MCF 10A (cell line): ENCODE results near the gene KIAA2012. TPM values are rescaled to one million over a fixed set of nuclear protein-coding genes. Genes with fewer than 3 reads are reported as not detected.

Source experiments
- BruUV-seq: library from RNA; stranded (reverse); fragments of 400-500 nt; replicated peaks from 2 replicates; lab custom pipeline; 2021; lab: Mats Ljungman, UMichigan
- CTCF ChIA-PET: fragments of 300-600 bp; sonication (Branson Sonifier 250); formaldehyde crosslinking; extraction: SDS; loops from one replicate; lab custom pipeline; 2021; ENCODE audit warnings: antibody characterized with exemption, inconsistent platforms; lab: Yijun Ruan, JAX
- POLR2A ChIA-PET: fragments of 300-600, 350-650 bp; sonication (Branson Sonifier 250); formaldehyde crosslinking; extraction: SDS; loops from one replicate; lab custom pipeline; 2020; ENCODE audit warnings: antibody characterized with exemption, inconsistent platforms; lab: Yijun Ruan, JAX
- DNase-seq: peaks from one replicate; pipeline ENCODE4 v3.0.0-alpha.2; 2018; ENCODE audit not compliant: unreplicated experiment
- H3K27ac Mint-ChIP-seq: one replicate; pipeline ENCODE4 v1.8.0; 2022; ENCODE audit warnings: mild to moderate bottlenecking, low read depth, mixed read lengths; ENCODE audit not compliant: unreplicated experiment
- H3K27me3 Mint-ChIP-seq: one replicate; pipeline ENCODE4 v1.8.0; 2022; ENCODE audit warnings: mixed read lengths; ENCODE audit not compliant: insufficient read depth, unreplicated experiment
- H3K36me3 Mint-ChIP-seq: one replicate; pipeline ENCODE4 v1.8.0; 2022; ENCODE audit warnings: mild to moderate bottlenecking, moderate library complexity, mixed read lengths; ENCODE audit not compliant: insufficient read depth, unreplicated experiment
- H3K4me1 Mint-ChIP-seq: one replicate; pipeline ENCODE4 v1.8.0; 2022; ENCODE audit warnings: mixed read lengths; ENCODE audit not compliant: insufficient read depth, unreplicated experiment
- H3K4me3 Mint-ChIP-seq: one replicate; pipeline ENCODE4 v1.8.0; 2022; ENCODE audit warnings: mild to moderate bottlenecking, moderate library complexity, mixed read lengths; ENCODE audit not compliant: unreplicated experiment
- H3K9me3 Mint-ChIP-seq: one replicate; pipeline ENCODE4 v1.8.0; 2022; ENCODE audit warnings: mixed read lengths; ENCODE audit not compliant: unreplicated experiment
- CTCF ChIP-seq: fragments of 200-600 bp; IDR thresholded peaks from one replicate; pipeline ENCODE4 v1.8.0; 2022; ENCODE audit warnings: antibody characterized with exemption, mild to moderate bottlenecking; ENCODE audit not compliant: unreplicated experiment
- intact Hi-C: fragments of 100-400 bp; cut with micrococcal nuclease; formaldehyde crosslinking; loops from 2 replicates; pipeline ENCODE4 v1.14.1; 2022
- total RNA-seq: library from RNA; stranded (reverse); gene quantifications from 2 replicates; pipeline ENCODE4 v1.2.3, GENCODE V29; 2022

KIAA2012 gene
- total RNA-seq, 1 experiment from 2014 or later: not detected

DNA sequence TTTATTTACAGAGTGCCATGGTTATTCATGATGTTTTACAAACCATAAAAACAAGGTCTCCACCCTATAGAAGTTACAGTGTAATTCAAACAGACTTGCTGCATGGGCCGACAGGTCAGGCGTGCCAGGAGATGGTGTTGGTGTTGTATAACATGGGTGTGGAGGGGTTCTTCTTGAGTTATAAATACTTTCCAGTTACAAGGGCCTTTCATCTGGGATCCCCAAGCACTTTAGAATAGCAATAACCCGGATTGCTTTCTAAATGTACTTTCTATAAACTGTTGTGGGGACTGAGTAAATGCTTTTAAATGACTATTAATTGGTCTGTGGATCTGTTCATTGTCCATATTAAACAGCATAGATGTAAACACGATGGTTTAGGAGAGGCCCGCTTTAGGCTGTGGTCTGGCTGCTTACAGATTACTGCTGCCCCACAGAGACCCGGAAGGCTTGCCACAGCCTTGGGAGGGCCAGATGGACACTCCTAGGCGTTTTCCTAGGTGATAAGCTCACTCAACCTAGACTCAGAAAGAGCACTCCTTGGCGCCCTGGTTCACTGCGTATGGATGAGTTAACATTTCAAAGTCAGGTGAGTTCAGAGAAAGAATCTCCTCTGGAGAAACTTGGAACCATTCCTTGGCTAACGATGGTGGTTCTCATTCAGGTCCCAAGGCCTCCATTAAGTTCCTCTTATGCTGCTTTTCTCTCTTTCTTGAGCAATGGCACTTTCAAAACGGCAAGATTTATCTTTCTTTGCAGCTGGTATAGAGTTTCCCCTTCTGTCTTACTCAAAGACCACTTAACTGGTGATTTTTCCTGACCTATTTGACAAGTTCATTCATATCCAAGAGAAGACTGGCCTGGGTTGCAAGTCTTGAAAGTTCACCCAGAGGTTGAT is 3.6 kb upstream of the KIAA2012 start:
- Mint-ChIP-seq H3K9me3 (no peaks in the 10 kb centered on the region), H3K4me1 (no peaks in the 10 kb centered on the region), H3K27me3 (no peaks in the 10 kb centered on the region), H3K36me3 (no peaks in the 10 kb centered on the region), H3K4me3 (no peak overlapping the region), H3K27ac (no peak overlapping the region)
- ChIA-PET POLR2A (interaction anchor here (0.7 kb wide), 1 partner anchor 129 kb away, joined by 3 read pairs; no protein-coding TSS in a partner anchor), CTCF (interaction anchor here (0.7 kb wide), 1 partner anchor 209 kb away, joined by 3 read pairs; no protein-coding TSS in a partner anchor)
- intact Hi-C loops: no loop called here
- no peak for TF ChIP-seq CTCF
- no peak for DNase-seq
- no TSS peak for BruUV-seq

DNA sequence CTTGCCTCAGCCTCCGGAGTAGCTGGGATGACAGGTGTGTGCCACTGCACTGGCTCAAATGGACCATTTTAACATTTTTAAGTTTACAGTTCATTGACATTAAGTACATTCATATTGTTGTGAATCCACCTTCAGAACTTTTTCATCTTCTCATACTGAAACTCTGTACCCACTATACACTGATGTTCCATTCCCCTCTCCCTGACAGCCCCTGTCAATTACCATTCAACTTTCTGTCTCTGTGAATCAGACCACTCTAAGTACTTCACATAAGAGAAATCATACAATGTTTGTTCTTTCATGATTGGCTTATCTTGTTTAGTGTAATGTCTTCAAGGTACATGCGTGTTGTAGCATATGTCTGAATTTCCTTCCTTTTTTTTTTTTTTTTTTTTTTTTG is 1.9 kb upstream of the KIAA2012 start:
- no peaks in the 10 kb centered on the region for H3K36me3 Mint-ChIP-seq
- CTCF ChIA-PET: no interaction called here
- POLR2A ChIA-PET: no interaction called here

DNA sequence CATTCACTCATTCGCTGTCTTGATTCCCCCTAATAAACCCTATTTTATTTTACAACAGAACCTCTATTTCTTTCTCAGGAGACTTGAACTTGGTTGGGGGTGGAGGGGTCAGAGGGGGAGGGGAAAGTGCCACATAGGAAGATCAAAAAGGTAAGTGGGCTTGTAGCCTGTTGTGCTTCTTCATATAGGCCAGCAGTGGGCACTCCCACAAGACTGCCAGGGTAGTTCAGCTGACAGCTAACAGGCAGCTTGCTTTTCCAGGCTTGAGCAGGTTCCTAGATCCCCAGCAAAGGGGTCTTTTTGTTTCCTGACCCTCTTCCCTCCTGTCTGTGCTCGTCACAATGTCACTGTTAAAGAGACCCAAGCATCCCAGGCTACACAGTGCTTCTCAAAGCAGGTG is 829 bp upstream of the KIAA2012 start:
- Mint-ChIP-seq H3K4me1 (no peaks in the 10 kb centered on the region), H3K27me3 (no peaks in the 10 kb centered on the region), H3K4me3 (no peak overlapping the region), H3K27ac (no peak overlapping the region), H3K9me3 (no peaks in the 10 kb centered on the region), H3K36me3 (no peaks in the 10 kb centered on the region)
- no TSS peak for BruUV-seq
- ChIA-PET POLR2A (no interaction called here), CTCF (interaction anchor here (0.8 kb wide), 1 partner anchor 721 kb away, joined by 3 read pairs; no protein-coding TSS in a partner anchor)
- intact Hi-C loops: no loop called here
- no peak for DNase-seq
- TF ChIP-seq CTCF: no peak

More for the DNA sequence above, 1.9 kb upstream of the KIAA2012 start:
- no peak overlapping the region for H3K4me3 Mint-ChIP-seq
- no peak for DNase-seq
- H3K9me3 Mint-ChIP-seq: no peaks in the 10 kb centered on the region
- H3K4me1 Mint-ChIP-seq: no peaks in the 10 kb centered on the region
- no peaks in the 10 kb centered on the region for H3K27me3 Mint-ChIP-seq
- TF ChIP-seq CTCF: no peak
- intact Hi-C loops: no loop called here
- BruUV-seq: no TSS peak
- H3K27ac Mint-ChIP-seq: no peak overlapping the region

DNA sequence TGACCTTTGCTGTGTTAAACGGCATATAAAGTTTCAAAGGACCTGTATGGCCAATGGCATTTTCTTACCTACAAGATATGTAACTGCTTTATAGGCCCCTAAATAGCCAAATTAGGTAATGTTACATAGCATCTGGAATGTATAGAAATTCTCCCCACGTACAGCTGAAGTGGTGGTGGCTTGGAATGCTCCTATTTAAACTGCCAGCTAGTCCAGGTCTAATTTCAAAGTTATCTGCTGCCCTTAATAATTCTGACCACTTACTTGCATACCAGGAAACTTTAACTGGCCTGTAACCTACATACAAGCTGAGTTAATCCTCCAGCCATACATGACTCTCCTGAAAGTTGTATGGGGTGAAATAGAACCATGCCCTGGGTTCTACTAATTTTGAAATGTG is 1.3 kb downstream of the KIAA2012 start:
- POLR2A ChIA-PET: no interaction called here
- DNase-seq: no peak
- Mint-ChIP-seq H3K36me3 (no peaks in the 10 kb centered on the region), H3K27me3 (no peaks in the 10 kb centered on the region), H3K27ac (no peak overlapping the region), H3K9me3 (no peaks in the 10 kb centered on the region), H3K4me1 (no peaks in the 10 kb centered on the region), H3K4me3 (no peak overlapping the region)
- BruUV-seq: no TSS peak
- TF ChIP-seq CTCF: no peak
- CTCF ChIA-PET: no interaction called here
- intact Hi-C loops: no loop called here
